Panc1 (cell line): ENCODE measurements around the gene INPP5A. TPM values are rescaled to one million over a fixed set of nuclear protein-coding genes. Genes with fewer than 3 reads are reported as not detected.
"Not testable (repeated sequence)": the region's sequence is repeated elsewhere in the genome, so short reads cannot be mapped to it uniquely, and the experiment has no call there.

Experiments used
- ATAC-seq: fragments of 200-7000 bp; cut with Tn5 transposase; 2 replicates; pipeline ENCODE4 v1.9.1; 2020; ENCODE audit warnings: mild to moderate bottlenecking, moderate library complexity
- BruUV-seq: library from RNA; stranded (reverse); fragments of 400-500 nt; replicated peaks from 2 replicates; lab custom pipeline; 2021; lab: Mats Ljungman, UMichigan
- CTCF ChIA-PET: fragments of 300-600 bp; sonication (Branson Sonifier 250); formaldehyde crosslinking; loops from one replicate; lab custom pipeline; 2022; ENCODE audit warnings: antibody characterized with exemption; lab: Charles Lee
- POLR2A ChIA-PET: fragments of 300-600 bp; sonication (Branson Sonifier 250); formaldehyde crosslinking; loops from one replicate; lab custom pipeline; 2022; ENCODE audit warnings: antibody characterized with exemption; lab: Charles Lee
- DNase-seq: peaks from one replicate; pipeline ENCODE4 v3.0.0-alpha.2; 2010; ENCODE audit warnings: low read depth, low spot score
- H3K27ac ChIP-seq: 2 replicates; pipeline ENCODE4 v1.5.1; 2011; ENCODE audit warnings: mild to moderate bottlenecking, low read length, inconsistent platforms
- H3K27me3 ChIP-seq: fragments of 200-500 bp; sonication (Bioruptor generic); 2 replicates; pipeline ENCODE4 v1.6.0; 2014; ENCODE audit warnings: low read length, inconsistent platforms; ENCODE audit not compliant: control insufficient read depth, insufficient read depth
- H3K36me3 ChIP-seq: fragments of 200-500 bp; sonication (Bioruptor generic); 2 replicates; pipeline ENCODE4 v1.5.1; 2014; ENCODE audit warnings: inconsistent platforms, mild to moderate bottlenecking, low read length, moderate library complexity; ENCODE audit not compliant: control insufficient read depth, insufficient read depth
- H3K4me1 ChIP-seq: 2 replicates; pipeline ENCODE4 v1.5.1; 2011; ENCODE audit warnings: inconsistent platforms, mild to moderate bottlenecking, low read length, moderate library complexity; ENCODE audit not compliant: control insufficient read depth, insufficient read depth
- H3K4me3 ChIP-seq, 2 experiments: 2 replicates each; pipeline ENCODE4 v1.5.1; 2011 to 2012; ENCODE audit warnings: low read depth in 2 of 2, low read length in 2 of 2, mild to moderate bottlenecking in 2 of 2, inconsistent platforms in 1 of 2, moderate library complexity in 1 of 2
- H3K9me3 ChIP-seq: fragments of 200-500 bp; sonication (Bioruptor generic); 2 replicates; pipeline ENCODE4 v1.5.1; 2014; ENCODE audit warnings: low read depth, mild to moderate bottlenecking, inconsistent platforms, low read length, moderate library complexity; ENCODE audit not compliant: control insufficient read depth, insufficient read depth
- POLR2AphosphoS5 ChIP-seq: IDR thresholded peaks from 2 replicates; pipeline ENCODE4 v1.6.1; 2012; ENCODE audit warnings: mild to moderate bottlenecking, low read depth, low read length, moderate library complexity
- SIN3A ChIP-seq: IDR thresholded peaks from 2 replicates; pipeline ENCODE4 v1.6.1; 2012; ENCODE audit warnings: low read depth, mild to moderate bottlenecking, low read length, moderate library complexity, borderline replicate concordance; ENCODE audit not compliant: insufficient read depth
- TCF7L2 ChIP-seq: IDR thresholded peaks from 2 replicates; pipeline ENCODE4 v1.6.1; 2011; ENCODE audit warnings: mild to moderate bottlenecking, low read depth, low read length, inconsistent platforms
- in situ Hi-C: cut with HindIII; loops from 2 replicates; pipeline ENCODE4 v1.10.0; 2016; ENCODE audit warnings: low sequenced_read_pairs, low pct_unique_long_range_greater_than_20kb
- intact Hi-C: fragments of 100-400 bp; cut with micrococcal nuclease; formaldehyde crosslinking; loops from one replicate; pipeline ENCODE4 v1.10.0; 2022; ENCODE audit not compliant: unreplicated experiment
- total RNA-seq: library from RNA; stranded (reverse); gene quantifications from one replicate; pipeline ENCODE4 v1.2.1, GENCODE V29; 2021; ENCODE audit not compliant: unreplicated experiment
- TF ChIP-seq, protein P1 (sequence below): fragments of 450-650 bp; IDR thresholded peaks from 2 replicates; pipeline ENCODE4 v1.5.1; 2017; ENCODE audit warnings: mild to moderate bottlenecking
- TF ChIP-seq, protein P2 (sequence below), 2 experiments: IDR thresholded peaks; 2 replicates each; pipeline ENCODE4 v1.6.1; 2011 to 2012; ENCODE audit warnings: low read depth in 2 of 2, control low read depth in 1 of 2, low read length in 1 of 2, mild to moderate bottlenecking in 1 of 2, moderate library complexity in 1 of 2; ENCODE audit not compliant: insufficient read depth in 1 of 2

INPP5A gene
- total RNA-seq, 1 experiment from 2014 or later, result 60.0 TPM

DNA sequence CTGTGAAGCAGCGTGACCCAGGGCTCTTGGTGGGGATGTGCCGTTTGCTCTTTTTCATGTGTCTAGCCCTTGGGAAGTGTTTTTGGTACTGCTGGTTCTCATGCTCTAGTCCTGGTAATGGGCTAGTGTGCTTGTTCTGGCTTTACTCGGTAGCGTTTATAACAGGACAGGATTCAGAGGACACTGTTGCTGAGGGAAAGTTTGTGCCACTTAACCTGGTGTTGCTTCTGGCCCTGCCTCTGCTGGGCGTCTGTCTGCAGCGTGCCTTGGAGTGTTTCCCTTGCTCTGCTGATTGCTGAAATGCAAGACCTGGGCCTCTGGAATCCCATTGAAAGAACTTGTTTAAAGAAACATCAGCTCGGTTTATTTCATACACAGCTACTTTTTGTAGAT, 35.0 kb downstream of the INPP5A start:
- no TSS peak for BruUV-seq
- intact Hi-C loops (no loop called here), in situ Hi-C loops (no loop called here)
- Histone ChIP-seq H3K27ac (peak overlapping the region; percentile 90), H3K4me1 (peaks cover 65% of the 10 kb centered on the region), H3K4me3 (peak overlapping the region; percentile 15 to 28; a peak in 3 of 4 replicates), H3K9me3 (no peaks in the 10 kb centered on the region), H3K27me3 (no peaks in the 10 kb centered on the region), H3K36me3 (no peaks in the 10 kb centered on the region)
- ChIA-PET POLR2A (no interaction called here), CTCF (interaction anchor here (0.6 kb wide), 1 partner anchor 9 kb away, joined by 3 read pairs; no protein-coding TSS in a partner anchor)
- peak; percentile 27 for ATAC-seq
- TF ChIP-seq SIN3A (no peak), TCF7L2 (no peak), POLR2AphosphoS5 (no peak)
- TF ChIP-seq, protein P1, sequence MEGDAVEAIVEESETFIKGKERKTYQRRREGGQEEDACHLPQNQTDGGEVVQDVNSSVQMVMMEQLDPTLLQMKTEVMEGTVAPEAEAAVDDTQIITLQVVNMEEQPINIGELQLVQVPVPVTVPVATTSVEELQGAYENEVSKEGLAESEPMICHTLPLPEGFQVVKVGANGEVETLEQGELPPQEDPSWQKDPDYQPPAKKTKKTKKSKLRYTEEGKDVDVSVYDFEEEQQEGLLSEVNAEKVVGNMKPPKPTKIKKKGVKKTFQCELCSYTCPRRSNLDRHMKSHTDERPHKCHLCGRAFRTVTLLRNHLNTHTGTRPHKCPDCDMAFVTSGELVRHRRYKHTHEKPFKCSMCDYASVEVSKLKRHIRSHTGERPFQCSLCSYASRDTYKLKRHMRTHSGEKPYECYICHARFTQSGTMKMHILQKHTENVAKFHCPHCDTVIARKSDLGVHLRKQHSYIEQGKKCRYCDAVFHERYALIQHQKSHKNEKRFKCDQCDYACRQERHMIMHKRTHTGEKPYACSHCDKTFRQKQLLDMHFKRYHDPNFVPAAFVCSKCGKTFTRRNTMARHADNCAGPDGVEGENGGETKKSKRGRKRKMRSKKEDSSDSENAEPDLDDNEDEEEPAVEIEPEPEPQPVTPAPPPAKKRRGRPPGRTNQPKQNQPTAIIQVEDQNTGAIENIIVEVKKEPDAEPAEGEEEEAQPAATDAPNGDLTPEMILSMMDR, result no peak
- TF ChIP-seq, protein P2, sequence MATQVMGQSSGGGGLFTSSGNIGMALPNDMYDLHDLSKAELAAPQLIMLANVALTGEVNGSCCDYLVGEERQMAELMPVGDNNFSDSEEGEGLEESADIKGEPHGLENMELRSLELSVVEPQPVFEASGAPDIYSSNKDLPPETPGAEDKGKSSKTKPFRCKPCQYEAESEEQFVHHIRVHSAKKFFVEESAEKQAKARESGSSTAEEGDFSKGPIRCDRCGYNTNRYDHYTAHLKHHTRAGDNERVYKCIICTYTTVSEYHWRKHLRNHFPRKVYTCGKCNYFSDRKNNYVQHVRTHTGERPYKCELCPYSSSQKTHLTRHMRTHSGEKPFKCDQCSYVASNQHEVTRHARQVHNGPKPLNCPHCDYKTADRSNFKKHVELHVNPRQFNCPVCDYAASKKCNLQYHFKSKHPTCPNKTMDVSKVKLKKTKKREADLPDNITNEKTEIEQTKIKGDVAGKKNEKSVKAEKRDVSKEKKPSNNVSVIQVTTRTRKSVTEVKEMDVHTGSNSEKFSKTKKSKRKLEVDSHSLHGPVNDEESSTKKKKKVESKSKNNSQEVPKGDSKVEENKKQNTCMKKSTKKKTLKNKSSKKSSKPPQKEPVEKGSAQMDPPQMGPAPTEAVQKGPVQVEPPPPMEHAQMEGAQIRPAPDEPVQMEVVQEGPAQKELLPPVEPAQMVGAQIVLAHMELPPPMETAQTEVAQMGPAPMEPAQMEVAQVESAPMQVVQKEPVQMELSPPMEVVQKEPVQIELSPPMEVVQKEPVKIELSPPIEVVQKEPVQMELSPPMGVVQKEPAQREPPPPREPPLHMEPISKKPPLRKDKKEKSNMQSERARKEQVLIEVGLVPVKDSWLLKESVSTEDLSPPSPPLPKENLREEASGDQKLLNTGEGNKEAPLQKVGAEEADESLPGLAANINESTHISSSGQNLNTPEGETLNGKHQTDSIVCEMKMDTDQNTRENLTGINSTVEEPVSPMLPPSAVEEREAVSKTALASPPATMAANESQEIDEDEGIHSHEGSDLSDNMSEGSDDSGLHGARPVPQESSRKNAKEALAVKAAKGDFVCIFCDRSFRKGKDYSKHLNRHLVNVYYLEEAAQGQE (IDR thresholded peaks at IDR 0.05; ENCODE audit: insufficient read depth in 1 of 2, low read depth in 2 of 2, low read length in 1 of 2), result no peak
- peak; percentile 56 for DNase-seq

DNA sequence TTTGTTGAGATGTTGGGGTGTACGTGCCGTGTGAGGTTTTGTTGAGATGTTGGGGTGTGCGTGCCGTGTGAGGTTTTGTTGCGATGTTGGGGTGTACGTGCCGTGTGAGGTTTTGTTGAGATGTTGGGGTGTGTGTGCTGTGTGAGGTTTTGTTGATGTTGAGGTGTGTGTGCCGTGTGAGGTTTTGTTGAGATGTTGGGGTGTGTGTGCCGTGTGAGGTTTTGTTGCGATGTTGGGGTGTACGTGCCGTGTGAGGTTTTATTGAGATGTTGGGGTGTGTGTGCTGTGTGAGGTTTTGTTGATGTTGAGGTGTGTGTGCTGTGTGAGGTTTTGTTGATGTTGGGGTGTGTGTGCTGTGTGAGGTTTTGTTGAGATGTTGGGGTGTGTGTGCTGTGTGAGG, 35.4 kb downstream of the INPP5A start:
- DNase-seq, intact Hi-C loops, POLR2A ChIA-PET, H3K9me3 ChIP-seq, in situ Hi-C loops, ATAC-seq, H3K27me3 ChIP-seq, BruUV-seq, H3K36me3 ChIP-seq: not testable (repeated sequence)
- CTCF ChIA-PET, result interaction anchor here (0.6 kb wide), 1 partner anchor 8 kb away, joined by 3 read pairs; no protein-coding TSS in a partner anchor
- Histone ChIP-seq H3K4me3 (peak overlapping the region; percentile 15 to 28; a peak in 3 of 4 replicates), H3K4me1 (peaks cover 69% of the 10 kb centered on the region), H3K27ac (peak overlapping the region; percentile 90)

DNA sequence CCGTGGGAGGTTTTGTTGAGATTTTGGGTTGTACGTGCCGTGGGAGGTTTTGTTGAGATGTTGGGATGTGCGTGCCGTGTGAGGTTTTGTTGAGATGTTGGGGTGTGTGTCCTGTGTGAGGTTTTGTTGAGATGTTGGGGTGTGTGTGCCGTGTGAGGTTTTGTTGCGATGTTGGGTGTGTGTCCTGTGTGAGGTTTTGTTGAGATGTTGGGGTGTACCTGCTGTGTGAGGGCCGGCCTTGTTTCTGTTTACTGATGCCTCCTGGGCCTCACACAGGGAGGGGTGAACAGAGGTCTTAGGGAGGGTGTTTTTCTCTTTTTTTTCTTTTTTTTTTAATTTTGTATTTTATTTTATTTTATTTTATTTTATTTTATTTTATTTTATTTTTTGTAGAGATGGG, 36.7 kb downstream of the INPP5A start:
- no peak for TF ChIP-seq SIN3A
- TF ChIP-seq, protein P2 (IDR thresholded peaks at IDR 0.05; ENCODE audit: insufficient read depth in 1 of 2, low read depth in 2 of 2, low read length in 1 of 2), result no peak
- TF ChIP-seq, protein P1, result no peak
- no peak for TF ChIP-seq POLR2AphosphoS5
- no peak for TF ChIP-seq TCF7L2
- Histone ChIP-seq H3K27me3 (no peaks in the 10 kb centered on the region), H3K9me3 (no peaks in the 10 kb centered on the region), H3K36me3 (no peaks in the 10 kb centered on the region), H3K4me3 (peak overlapping the region in 1 of 2 experiments; percentile 42; a peak in 1 of 4 replicates), H3K4me1 (peaks cover 81% of the 10 kb centered on the region), H3K27ac (peak overlapping the region; percentile 75)
- ChIA-PET CTCF (no interaction called here), POLR2A (no interaction called here)
- intact Hi-C loops, result no loop called here
- no TSS peak for BruUV-seq
- DNase-seq, result no peak
- in situ Hi-C loops, result no loop called here
- no peak for ATAC-seq
